OCI-LY7 (cell line): ENCODE data around the gene VSIR. TPM values are rescaled to one million over a fixed set of nuclear protein-coding genes. Genes with fewer than 3 reads are reported as not detected.
A peak's percentile ranks its signal among the peaks of the same experiment; 100 is the strongest.

ENCODE experiments used
- BruUV-seq: library from RNA; stranded (reverse); fragments of 400-500 nt; replicated peaks from 2 replicates; lab custom pipeline; 2021; lab: Mats Ljungman, UMichigan
- CTCF ChIA-PET: fragments of 300-600 bp; sonication (Branson Sonifier 250); formaldehyde crosslinking; loops from one replicate; lab custom pipeline; 2022; ENCODE audit warnings: antibody characterized with exemption; ENCODE audit not compliant: unreplicated experiment; lab: Charles Lee
- POLR2A ChIA-PET: fragments of 300-600 bp; sonication (Branson Sonifier 250); formaldehyde crosslinking; loops from one replicate; lab custom pipeline; 2022; ENCODE audit warnings: antibody characterized with exemption; lab: Charles Lee
- DNase-seq: peaks from one replicate; pipeline ENCODE4 v3.0.0-alpha.2; 2015; ENCODE audit warnings: low spot score
- H2AFZ ChIP-seq: fragments of 200-600 bp; sonication (generic), shearing (Covaris generic); 2 replicates; pipeline ENCODE4 v1.6.1; 2014; ENCODE audit warnings: mild to moderate bottlenecking, antibody characterized with exemption, low read length, moderate library complexity
- H3K27ac ChIP-seq: fragments of 200-600 bp; sonication (generic); 2 replicates; pipeline ENCODE4 v1.5.1; 2014; ENCODE audit warnings: mixed run types, low read depth, mild to moderate bottlenecking, moderate library complexity, low read length, inconsistent platforms; ENCODE audit not compliant: poor library complexity, severe bottlenecking
- H3K36me3 ChIP-seq: fragments of 200-600 bp; sonication (generic); 2 replicates; pipeline ENCODE4 v1.6.1; 2014; ENCODE audit warnings: mild to moderate bottlenecking, antibody characterized with exemption, low read length, moderate library complexity, mixed read lengths; ENCODE audit not compliant: insufficient read depth
- H3K4me1 ChIP-seq: fragments of 200-600 bp; sonication (generic); 2 replicates; pipeline ENCODE4 v1.5.1; 2014; ENCODE audit warnings: mild to moderate bottlenecking, low read length; ENCODE audit not compliant: insufficient read depth, poor library complexity, severe bottlenecking
- H3K4me2 ChIP-seq: fragments of 200-600 bp; sonication (generic); 2 replicates; pipeline ENCODE4 v1.6.1; 2014; ENCODE audit warnings: mild to moderate bottlenecking, low read length
- H3K4me3 ChIP-seq: fragments of 200-600 bp; sonication (generic); 2 replicates; pipeline ENCODE4 v1.5.1; 2014; ENCODE audit warnings: mild to moderate bottlenecking, low read depth, low read length; ENCODE audit not compliant: poor library complexity, severe bottlenecking
- H3K79me2 ChIP-seq: fragments of 200-600 bp; sonication (generic); 2 replicates; pipeline ENCODE4 v1.6.1; 2016; ENCODE audit warnings: low read depth, mild to moderate bottlenecking, low read length, moderate library complexity, mixed read lengths; ENCODE audit not compliant: insufficient read depth
- H3K9me2 ChIP-seq: fragments of 200-600 bp; sonication (generic); 2 replicates; pipeline ENCODE4 v1.6.1; 2016; ENCODE audit warnings: mild to moderate bottlenecking, low read length, mixed read lengths; ENCODE audit not compliant: insufficient read depth
- H3K9me3 ChIP-seq: fragments of 200-600 bp; sonication (generic); 2 replicates; pipeline ENCODE4 v1.6.1; 2014; ENCODE audit warnings: mild to moderate bottlenecking, mixed run types, low read length, mixed read lengths
- H4K20me1 ChIP-seq: fragments of 200-600 bp; sonication (generic); 2 replicates; pipeline ENCODE4 v1.6.1; 2014; ENCODE audit warnings: mild to moderate bottlenecking, antibody characterized with exemption, low read length, moderate library complexity, mixed read lengths; ENCODE audit not compliant: insufficient read depth
- EZH2phosphoT487 ChIP-seq: fragments of 200-600 bp; sonication (generic); IDR thresholded peaks from 2 replicates; pipeline ENCODE4 v1.6.1; 2018; ENCODE audit warnings: low read depth, borderline replicate concordance, mild to moderate bottlenecking, mixed run types, antibody characterized with exemption, low read length, moderate library complexity, mixed read lengths
- intact Hi-C: fragments of 100-400 bp; cut with micrococcal nuclease; formaldehyde crosslinking; loops from one replicate; pipeline ENCODE4 v1.10.0; 2022; ENCODE audit not compliant: unreplicated experiment
- total RNA-seq, 2 experiments: library from RNA; depleted of rRNA in 1 of 2; stranded (reverse); fragments of >200 nt in 1 of 2; shearing (Covaris generic) in 1 of 2; gene quantifications; 2 replicates each; pipeline ENCODE4 v1.2.3, GENCODE V29; 2014 to 2022
- TF ChIP-seq, protein P1 (sequence below): fragments of 200-600 bp; sonication (generic); conservative IDR thresholded peaks from 2 replicates; pipeline ENCODE4 v1.5.1; 2014; ENCODE audit warnings: mild to moderate bottlenecking, antibody characterized with exemption, low read length, moderate library complexity, mixed read lengths

Gene VSIR
- total RNA-seq, 2 experiments from 2014 or later, result 2.2 to 9.0 TPM

DNA sequence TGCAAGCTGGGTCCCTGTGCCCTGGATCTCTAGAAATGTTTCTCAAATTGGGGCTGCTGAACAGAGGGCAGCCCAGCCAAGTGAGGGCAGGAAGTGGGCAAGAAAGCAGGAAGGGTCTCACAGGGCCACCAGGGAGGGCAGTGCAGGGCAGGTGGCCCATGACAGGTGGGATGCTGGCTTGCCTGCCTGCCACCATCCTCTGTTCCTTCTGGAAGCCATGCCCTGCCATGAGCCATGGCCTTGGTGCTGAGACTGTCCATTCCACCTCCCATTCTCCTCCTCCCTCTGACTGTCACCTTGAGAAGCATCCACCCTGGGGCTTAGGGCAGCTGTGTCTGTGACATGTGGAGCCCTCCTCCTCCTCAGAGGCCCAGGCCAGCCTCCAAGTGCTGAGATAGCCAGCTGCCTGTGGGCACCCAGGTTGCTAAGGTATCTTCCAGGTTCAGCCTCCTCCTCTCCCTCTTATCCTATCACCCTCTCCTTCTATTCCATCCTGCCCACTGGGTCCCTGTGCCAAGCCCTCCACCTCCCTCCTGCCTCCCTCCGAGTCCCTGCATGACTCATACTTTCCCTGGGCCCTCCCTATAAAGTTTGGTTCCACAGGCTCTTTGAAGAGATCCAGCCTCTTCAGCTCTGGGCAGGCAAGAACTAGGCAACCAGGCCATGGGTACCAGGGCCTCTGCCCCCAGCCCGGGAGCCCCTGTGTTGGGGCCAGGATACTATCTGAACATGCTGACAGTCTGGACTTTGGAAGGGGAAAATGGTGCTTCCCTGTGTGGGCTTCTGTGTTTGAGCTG lies 1.3 kb downstream of the VSIR start:
- peaks cover 68% of the 10 kb centered on the region for H3K4me1 ChIP-seq
- no peaks in the 10 kb centered on the region for H3K79me2 ChIP-seq
- H3K27ac ChIP-seq, result no peak overlapping the region
- ChIA-PET CTCF (interaction anchor here (1.2 kb wide), 1 partner anchor 23 kb away, joined by 4 read pairs; no protein-coding TSS in a partner anchor), POLR2A (interaction anchor here (1.0 to 2.0 kb wide), 2 partner anchors 43 to 124 kb away, joined by 3 to 7 read pairs; no protein-coding TSS in a partner anchor)
- no peaks in the 10 kb centered on the region for H3K9me3 ChIP-seq
- H4K20me1 ChIP-seq, result no peaks in the 10 kb centered on the region
- BruUV-seq, result no TSS peak
- peak overlapping the region; percentile 94 for H3K4me2 ChIP-seq
- TF ChIP-seq, protein P1, sequence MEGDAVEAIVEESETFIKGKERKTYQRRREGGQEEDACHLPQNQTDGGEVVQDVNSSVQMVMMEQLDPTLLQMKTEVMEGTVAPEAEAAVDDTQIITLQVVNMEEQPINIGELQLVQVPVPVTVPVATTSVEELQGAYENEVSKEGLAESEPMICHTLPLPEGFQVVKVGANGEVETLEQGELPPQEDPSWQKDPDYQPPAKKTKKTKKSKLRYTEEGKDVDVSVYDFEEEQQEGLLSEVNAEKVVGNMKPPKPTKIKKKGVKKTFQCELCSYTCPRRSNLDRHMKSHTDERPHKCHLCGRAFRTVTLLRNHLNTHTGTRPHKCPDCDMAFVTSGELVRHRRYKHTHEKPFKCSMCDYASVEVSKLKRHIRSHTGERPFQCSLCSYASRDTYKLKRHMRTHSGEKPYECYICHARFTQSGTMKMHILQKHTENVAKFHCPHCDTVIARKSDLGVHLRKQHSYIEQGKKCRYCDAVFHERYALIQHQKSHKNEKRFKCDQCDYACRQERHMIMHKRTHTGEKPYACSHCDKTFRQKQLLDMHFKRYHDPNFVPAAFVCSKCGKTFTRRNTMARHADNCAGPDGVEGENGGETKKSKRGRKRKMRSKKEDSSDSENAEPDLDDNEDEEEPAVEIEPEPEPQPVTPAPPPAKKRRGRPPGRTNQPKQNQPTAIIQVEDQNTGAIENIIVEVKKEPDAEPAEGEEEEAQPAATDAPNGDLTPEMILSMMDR, result no peak
- TF ChIP-seq EZH2phosphoT487, result no peak
- no peaks in the 10 kb centered on the region for H3K36me3 ChIP-seq
- H2AFZ ChIP-seq, result no peak overlapping the region
- intact Hi-C loops, result loop anchor here (5.0 kb wide), 1 partner anchor 60 kb away; no protein-coding TSS in a partner anchor
- H3K9me2 ChIP-seq, result no peaks in the 10 kb centered on the region
- no peak for DNase-seq
- no peak overlapping the region for H3K4me3 ChIP-seq

DNA sequence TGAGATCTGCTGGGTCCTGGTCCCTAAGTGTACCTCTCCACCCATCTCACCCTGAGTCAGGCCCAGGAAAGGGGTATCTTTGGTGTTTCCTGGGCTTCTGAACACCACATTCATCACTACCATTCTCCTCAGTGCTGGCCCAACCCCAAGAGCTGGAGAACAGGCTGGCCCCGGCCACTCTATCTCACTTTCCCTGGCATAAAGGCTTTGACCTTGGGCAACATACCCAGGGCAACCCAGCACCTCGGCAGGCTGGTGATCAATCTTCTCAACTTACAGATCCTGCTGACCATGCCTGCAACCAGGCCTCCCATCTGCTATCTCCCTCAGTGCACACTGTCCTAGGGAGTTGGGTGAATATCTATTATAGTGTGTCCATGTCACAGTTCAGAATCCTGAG lies 2.1 kb downstream of the VSIR start:
- no peak overlapping the region for H3K4me2 ChIP-seq
- POLR2A ChIA-PET, result no interaction called here
- no peaks in the 10 kb centered on the region for H3K36me3 ChIP-seq
- TF ChIP-seq, protein P1, result no peak
- TF ChIP-seq EZH2phosphoT487, result no peak
- H3K27ac ChIP-seq, result no peak overlapping the region
- H4K20me1 ChIP-seq, result no peaks in the 10 kb centered on the region
- CTCF ChIA-PET, result no interaction called here
- DNase-seq, result no peak
- no TSS peak for BruUV-seq
- no peaks in the 10 kb centered on the region for H3K9me3 ChIP-seq
- peaks cover 60% of the 10 kb centered on the region for H3K4me1 ChIP-seq
- no peak overlapping the region for H2AFZ ChIP-seq
- intact Hi-C loops, result loop anchor here (5.0 kb wide), 1 partner anchor 59 kb away; no protein-coding TSS in a partner anchor
- no peaks in the 10 kb centered on the region for H3K9me2 ChIP-seq
- no peaks in the 10 kb centered on the region for H3K79me2 ChIP-seq
- no peak overlapping the region for H3K4me3 ChIP-seq

DNA sequence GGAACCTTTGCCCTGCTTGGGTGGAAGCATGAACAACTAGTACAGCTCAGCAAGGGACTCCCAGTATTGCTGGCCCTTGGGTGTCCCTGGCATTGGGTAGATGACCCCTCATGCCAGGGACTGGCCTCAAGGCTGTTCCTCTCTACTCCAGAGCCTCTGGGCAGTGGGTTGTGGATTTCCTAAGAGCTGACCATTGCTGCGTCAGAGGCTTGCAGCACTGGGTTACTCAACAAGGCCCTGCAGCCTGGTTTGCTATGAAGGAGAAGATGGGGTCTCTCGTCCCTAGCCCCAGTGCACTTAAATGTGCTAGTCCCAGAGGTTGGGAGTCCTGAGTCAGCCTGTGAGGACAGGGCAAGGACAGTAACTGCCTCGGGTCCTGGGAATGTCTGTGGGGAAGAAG lies 2.5 kb downstream of the VSIR start:
- H4K20me1 ChIP-seq, result no peaks in the 10 kb centered on the region
- no peaks in the 10 kb centered on the region for H3K9me2 ChIP-seq
- H3K4me1 ChIP-seq, result peaks cover 56% of the 10 kb centered on the region
- H3K9me3 ChIP-seq, result no peaks in the 10 kb centered on the region
- intact Hi-C loops, result loop anchor here (5.0 kb wide), 1 partner anchor 58 kb away; no protein-coding TSS in a partner anchor
- no peaks in the 10 kb centered on the region for H3K36me3 ChIP-seq
- no peaks in the 10 kb centered on the region for H3K79me2 ChIP-seq
- no peak overlapping the region for H3K27ac ChIP-seq
- TF ChIP-seq, protein P1, result no peak
- no peak for TF ChIP-seq EZH2phosphoT487
- ChIA-PET POLR2A (no interaction called here), CTCF (interaction anchor here (0.7 kb wide), 1 partner anchor 42 kb away, joined by 3 read pairs; no protein-coding TSS in a partner anchor)
- H2AFZ ChIP-seq, result no peak overlapping the region
- no peak overlapping the region for H3K4me2 ChIP-seq
- no peak for DNase-seq
- H3K4me3 ChIP-seq, result no peak overlapping the region
- no TSS peak for BruUV-seq
